ENCODE data around the gene KDM3A.

The KDM3A gene

DNA sequence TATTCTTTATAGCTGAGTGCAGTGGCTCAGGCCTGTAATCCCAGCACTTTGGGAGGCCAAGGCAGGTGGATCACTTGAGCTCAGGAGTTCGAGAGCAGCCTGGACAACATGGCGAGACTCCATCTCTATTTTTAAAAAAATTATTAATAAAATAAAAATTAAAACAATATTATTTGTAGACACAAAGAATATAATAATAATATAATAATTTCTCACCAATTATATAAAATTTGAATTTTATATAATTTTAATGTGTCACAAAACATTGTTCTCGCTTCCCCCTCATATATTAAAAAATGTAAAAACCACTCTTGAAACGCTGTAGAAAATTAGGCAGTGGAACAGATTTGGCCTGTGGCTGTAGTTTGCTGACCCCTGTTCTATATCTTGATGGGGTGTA is 5.6 kb upstream of the KDM3A start:
- DNase-seq (ENCODE audit: low spot score) = no peak

DNA sequence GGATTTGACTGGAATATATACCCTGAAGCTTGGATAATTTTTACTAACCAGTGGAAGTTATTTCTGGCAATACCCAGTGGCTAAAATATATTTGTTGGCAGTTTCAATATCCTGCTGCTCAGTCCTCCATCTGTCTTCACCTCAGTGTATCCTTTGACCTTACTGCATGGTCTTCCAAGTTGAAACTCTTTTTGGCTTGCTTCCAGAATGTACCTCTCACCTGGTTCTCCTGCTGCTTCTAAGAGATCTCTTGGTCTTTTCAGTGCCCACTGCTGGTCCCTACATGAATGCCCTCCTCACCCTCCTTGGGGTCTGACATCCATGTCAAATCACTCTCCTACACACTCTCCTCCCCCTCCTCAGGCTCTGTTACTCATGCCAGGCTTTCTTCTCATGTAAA is 4.8 kb upstream of the KDM3A start:
- no peak for DNase-seq (ENCODE audit: low spot score)

DNA sequence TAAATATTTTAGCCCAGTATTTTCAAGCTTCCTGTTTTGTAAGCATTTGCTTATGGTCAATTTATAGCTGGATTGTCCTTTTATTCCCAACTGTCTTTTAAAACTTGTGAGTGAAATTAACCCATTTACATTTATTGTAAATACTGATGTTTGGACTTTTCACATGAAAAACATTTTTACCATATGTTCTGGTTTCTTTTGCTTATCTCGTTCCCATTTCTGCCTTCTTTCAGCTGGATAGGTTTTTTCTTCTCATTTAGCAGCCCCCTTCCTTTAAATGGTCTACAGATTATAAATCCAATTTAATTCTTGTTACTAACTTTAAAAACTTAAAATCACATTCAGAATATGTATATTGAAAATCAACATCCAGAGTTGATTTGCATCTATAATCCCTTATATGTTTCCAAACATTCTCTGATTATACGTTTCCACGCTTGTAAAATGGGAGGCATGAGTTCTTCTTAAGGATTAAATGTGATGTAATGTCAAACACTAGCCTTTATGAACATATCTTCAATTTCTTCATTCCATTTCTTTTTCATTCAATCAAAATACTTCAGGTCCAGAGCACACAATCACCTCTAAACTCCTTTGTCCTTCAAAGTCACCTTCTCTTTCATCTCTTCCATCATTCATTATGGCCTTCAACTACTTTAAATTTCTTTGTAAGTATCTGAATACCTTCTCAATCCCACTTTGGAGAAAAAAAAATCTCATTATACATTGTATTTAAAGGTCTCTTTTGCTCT is 1.1 kb upstream of the KDM3A start:
- DNase-seq (ENCODE audit: low spot score) = no peak

DNA sequence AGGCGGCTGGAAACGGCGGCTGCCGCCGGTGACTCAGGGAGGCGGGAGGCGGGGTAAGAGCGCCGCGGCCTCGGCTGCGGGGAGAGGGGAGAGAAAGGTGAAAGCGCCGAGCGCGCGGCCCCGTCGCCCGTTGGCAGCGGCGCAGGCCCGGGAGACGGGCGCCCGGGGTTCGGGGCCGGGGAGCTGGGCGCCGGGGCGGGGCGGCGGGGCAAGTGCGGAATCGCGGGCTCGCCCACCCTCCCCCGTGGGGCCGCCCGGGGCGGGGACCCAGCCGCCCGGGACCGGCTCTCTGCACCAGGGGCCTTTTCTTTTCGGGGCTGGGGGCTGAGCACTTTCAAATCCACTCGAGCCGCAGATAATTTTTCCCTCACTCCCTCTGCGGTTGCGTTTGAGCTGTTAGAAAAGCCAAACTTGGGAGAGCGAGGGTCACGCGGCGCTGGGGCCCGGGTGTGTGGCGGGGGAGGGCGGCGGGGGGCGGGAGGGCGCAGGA is 266 bp downstream of the KDM3A start:
- no peak for DNase-seq (ENCODE audit: low spot score)

DNA sequence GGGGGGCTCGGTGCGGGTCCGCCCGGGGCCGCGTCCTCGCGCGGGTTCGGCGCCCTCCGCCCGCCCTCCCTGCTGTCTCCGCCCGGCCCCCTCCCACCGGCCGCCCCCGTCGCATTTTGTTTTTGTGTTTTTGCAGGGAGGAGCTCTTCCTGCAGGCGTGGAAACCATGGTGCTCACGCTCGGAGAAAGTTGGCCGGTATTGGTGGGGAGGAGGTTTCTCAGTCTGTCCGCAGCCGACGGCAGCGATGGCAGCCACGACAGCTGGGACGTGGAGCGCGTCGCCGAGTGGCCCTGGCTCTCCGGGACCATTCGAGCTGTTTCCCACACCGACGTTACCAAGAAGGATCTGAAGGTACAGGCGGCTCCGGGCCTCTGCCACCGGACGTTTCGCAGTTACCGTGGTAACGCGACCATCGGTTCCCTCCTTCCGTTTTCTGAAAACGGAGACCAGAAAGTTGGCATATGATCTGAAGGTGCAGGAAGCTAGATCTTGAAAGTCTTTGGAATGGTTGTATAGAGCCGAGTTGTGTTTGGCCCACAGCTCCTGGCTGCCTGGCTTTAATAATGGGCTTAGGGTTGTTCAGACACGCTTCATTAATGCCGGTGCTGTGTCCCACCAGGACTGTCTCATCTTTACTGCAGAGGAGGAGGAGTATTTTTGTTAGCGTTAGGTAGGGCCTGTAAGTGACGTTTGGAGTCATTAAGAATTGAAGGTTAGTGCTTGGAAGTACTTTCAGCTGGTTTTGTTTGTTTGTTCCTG is 891 bp downstream of the KDM3A start:
- peak; percentile 79 for DNase-seq (ENCODE audit: low spot score)

DNA sequence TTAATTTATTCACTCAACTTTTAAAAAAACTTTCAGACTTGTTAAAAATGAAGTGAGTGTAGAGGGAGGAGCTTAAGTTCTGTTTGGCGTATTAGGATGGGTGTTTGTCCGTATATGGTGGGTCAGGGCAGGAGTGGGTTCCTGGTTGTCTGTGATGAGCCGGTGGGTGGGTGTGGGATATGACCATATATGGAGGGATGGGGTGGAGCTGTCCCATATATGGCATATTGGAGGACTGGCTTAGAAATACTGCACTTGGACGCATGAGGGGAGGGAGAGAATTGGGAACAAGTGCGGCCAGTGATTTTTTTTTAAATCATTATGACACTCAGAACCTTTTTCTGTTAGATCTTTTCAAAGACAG is 1.5 kb downstream of the KDM3A start:
- DNase-seq (ENCODE audit: low spot score) = peak; percentile 89

DNA sequence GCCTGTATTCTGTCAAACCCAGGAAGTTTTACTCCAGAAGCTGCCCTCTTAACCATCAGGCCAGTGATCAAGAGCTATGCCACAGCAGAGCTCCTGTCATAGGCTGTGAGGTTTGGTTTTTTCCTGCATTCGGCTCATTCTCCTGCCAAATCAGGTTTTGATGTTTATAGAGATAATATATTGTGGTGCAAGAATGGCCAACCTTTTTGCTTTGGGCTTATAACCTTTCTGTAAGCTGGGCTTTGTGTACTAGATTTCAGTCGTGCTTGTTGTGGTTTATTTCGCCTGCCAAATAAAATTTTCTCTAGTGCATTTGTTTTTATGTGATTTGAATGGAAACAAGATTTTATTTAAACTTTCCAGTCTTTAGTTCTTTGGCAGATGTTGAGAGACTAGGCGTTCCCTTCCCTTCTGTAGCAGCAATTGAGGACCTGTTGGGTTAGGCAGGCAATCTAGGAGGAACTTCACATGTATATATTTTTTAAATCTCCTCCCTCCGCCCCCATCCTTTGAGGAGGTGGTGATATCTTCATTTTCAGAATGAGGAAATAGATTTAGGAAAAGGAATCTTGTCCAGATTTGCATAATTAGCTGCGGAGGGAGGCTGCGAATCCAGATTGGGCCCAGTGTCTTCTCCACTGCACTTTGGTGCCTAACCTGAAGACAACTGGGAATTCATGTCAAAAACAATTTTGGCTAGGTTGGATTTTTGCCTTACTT is 2.6 kb downstream of the KDM3A start:
- no peak for DNase-seq (ENCODE audit: low spot score)

DNA sequence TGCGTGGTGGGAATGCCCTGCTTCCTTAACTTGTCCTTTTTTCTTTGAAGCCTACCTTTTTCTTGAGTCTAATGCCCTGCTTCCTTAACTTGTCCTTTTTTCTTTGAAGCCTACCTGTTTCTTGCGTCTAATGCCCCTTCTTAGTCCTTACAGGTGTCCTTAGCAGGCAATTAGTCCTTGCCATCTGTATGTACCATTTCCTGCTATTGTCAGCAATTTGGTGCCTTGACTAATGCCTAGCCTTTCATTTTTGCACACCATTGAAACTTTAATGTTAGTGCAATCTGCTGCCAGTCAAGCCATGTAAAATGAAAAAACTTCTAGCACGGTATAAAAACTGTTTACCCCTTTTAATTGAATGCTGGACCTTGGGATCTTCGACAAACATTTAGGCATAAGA is 4.3 kb downstream of the KDM3A start:
- DNase-seq (ENCODE audit: low spot score) = no peak

DNA sequence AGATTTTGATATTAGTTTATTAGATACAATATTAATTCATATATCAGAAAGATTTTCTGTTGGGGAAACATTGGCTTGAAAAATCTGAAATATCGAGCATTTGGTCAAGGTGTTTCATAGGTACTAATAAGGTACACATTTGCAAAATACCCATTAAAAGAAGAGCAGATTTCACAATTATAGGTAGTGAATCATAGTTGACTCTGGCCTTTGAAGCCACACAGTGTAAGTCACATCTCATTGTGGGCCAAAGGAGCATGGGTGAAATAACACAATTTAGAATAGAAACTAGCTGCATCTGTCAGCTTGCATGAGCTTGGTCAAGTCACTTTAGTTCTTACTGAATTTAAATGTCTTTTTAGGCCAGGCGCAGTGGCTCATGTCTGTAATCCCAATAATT is 4.9 kb downstream of the KDM3A start:
- DNase-seq (ENCODE audit: low spot score) = no peak

DNA sequence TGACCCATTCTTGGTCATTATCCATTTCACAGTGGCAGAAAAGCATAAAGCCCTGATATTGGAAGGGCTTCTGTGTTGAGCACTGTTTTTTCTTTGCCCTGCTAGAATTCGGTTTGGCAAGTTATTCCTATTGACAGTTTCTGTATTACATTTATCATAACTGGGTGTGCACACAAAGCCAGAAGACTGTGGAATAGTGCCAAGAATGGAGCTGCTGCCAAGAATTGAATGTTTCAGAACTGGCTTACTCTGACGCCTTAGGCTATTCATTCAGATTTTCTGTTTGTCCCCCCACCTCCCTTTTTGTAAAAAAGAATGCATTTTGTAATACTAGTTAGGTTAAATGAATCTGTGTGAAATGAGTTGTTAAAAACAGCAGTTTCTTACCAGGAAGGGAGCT is 12.7 kb downstream of the KDM3A start:
- DNase-seq (ENCODE audit: low spot score) = no peak

DNA sequence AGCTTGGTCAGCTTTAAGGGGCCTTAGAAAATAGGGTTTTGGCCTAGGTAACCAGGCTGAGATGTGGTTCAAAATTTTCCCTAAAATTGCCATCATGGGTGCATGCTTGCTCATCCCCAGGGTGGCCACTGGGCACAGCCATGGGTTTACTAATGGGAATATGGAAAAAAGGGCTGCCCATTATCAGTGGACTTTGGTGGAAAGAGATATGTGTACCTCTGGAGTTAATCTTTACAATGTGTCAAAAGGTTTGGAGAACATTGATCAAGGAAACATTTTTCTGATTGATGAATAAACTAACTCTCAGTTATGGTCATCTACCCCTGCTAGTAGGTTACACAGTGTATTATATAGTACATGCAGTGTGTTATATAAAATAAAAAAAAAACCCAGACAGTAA is 13.1 kb downstream of the KDM3A start:
- DNase-seq (ENCODE audit: low spot score) = no peak

DNA sequence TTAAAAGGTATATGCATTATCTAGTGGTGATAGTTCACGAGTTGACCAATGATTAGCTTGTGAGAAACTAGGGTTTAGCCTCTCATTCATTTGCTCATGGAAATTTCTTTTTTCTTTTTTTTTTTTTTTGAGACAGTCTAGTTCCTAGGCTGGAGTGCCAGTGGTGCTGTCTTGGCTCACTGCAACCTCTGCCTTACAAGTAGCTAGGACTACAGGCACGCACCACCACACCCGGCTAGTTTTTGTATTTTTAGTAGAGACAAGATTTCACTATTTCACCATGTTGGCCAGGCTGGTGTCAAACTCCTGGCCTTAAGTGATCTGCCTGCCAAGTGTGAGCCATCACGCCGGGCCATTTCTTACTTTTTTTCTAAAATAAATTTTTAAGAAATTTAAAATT is 14.0 kb downstream of the KDM3A start:
- no peak for DNase-seq (ENCODE audit: low spot score)

DNA sequence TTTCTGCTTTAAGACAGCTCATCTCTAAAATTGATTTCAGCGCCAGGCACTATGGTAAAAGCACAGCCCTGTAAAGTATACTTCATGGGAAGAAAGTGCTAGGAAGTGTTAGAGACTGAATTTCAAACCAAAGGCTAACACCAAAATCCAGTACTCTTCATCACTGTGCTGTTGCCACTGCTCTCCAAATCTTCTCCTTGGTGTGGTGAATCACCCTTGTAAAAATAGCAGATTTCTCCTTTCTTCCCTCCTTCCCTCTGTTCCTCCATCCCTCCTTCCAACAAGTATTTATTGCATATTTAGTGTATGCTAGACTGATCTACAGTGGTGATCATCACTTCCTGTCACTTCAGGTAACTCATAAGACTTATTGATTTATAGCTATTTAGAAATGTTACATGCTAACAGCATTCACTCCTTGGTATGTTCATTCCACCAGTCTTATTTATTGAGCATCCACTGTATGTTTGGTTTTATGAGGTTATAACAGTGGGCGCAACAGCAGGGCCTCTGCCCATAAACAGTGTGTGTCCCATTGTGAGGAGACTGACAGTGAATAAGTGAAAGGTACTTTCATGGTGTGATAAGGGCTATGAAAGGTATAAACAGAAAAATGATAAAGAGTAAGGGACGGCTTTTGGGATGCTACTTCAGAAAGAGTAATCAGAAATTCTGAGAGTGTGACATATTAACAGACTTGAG is 20.0 kb downstream of the KDM3A start:
- no peak for DNase-seq (ENCODE audit: low spot score)

DNA sequence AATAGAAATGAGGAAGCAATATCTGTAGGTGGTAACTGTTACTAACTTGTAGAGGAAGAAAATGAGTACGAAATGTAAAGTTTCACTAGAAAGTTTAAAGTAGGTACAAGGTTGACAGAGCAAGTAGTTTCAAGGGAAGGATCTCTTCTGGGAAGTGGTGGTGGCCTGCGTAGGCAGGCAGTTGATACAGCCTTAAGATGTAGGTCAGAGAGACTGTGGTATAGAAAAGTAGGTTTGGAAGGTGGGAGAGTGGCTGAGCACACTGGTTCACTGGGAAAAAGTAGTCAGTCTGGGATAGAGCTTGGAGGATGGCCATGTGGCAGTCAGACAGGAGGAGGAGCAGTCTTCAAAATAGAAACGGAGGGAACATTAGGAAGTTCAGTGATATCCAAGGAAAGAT is 23.5 kb downstream of the KDM3A start:
- no peak for DNase-seq (ENCODE audit: low spot score)

DNA sequence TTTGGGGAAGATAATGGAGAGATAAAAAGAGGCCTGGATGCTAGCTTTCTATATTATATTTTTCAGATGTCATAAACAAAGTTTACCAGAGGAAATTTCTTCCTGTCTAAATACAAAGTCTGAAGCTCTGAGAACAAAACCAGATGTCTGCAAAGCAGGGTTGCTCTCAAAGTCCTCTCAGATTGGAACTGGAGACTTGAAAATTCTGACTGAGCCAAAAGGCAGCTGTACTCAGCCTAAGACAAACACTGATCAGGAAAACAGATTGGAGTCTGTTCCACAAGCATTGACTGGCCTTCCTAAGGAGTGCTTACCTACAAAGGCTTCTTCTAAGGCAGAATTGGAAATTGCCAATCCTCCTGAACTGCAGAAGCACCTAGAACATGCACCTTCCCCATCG is 25.1 kb downstream of the KDM3A start:
- DNase-seq (ENCODE audit: low spot score) = no peak

DNA sequence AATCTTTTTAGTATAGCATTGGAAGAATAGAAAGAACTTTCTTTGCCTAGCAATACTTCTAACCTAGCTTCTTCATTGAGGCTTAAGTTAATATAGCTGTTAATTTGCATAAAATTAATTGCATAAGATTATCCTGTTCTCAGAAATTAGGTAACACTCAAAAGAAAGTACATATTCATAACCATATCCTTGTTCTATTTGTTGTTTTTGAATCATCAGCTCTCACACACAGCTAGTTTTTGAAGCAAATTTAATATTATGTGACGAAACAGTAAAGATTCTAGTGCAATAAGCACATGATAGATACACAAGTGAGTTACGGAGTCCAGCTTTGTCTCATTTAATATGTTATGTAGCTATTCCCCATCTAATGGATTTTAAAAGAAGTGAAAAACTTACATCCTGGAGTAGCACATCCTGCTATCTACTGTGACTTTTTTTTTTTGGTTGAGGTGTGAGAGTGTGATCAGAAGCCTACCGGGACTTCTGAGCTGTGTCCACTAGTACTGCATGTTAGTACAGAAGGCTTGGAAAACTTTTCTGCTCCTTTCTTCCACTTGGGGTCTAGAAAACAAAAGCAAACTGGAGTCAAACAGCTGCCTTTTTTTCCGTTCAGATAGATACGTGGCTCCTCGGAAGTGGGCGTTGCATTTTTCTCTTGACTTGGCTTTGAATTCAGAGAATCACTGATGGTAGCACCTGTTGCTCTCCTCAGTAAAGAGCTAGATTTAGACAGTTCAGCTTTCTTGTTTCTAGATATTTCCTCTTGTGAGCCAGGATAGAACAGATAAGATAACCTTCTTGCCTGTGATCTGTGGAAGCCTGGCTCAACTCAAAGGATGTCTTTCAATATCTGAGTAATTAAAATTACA is 27.2 kb downstream of the KDM3A start:
- DNase-seq (ENCODE audit: low spot score) = no peak

DNA sequence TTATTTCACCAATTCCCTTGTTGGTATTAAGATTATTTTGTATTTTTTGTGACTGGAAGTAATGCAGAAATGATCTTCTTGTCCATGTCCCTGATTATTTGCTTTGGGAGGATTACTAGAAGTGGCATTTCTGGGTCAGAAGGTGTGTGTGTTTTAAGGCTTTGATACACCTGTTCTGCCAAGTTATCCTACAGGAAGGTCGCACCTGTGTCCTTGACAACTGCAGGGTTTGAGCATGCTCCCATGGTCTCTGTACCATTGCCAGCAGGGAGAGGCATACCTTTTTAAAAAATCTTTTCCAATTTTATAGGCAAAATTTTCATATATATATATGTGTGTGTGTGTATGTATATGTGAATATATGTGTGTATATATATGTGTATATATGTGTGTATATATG is 29.7 kb downstream of the KDM3A start:
- no peak for DNase-seq (ENCODE audit: low spot score)

DNA sequence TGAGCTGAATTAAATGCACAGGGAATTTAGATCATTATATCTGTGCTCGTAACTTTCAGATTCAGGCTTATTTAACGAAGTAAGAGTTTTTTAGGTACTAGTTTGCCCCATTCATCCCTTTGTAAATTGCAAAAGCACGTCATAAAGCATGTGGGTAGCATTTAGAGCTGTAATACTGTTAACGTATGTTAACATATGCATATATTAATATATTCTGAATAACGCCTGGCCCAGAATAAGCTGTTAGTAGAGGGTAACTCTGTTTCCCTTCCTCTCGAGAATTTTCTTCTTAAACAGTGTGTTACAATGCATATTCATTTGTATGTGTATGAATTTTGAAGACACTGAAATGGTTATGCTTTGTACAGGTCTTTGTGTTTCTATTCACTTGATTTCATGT is 30.5 kb downstream of the KDM3A start:
- DNase-seq (ENCODE audit: low spot score) = no peak

DNA sequence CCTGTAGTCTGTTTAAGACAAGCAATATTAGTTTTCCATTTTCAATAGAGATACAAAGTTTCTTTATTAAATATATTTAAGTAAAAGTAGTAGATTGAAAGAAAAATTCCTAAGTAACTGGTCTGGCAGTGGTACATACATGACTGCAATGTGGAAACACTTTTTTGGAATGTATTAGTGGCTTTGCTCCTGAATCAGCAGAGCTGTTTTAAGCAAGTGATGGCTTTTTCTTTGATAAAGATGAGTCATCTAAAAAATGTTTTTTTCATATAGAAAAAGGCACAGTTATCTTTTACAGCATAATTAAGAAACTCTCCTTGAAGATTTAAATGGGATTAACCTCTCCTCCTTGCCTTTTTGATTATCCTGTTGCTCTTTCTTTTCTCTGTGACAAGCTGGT is 34.9 kb downstream of the KDM3A start:
- DNase-seq (ENCODE audit: low spot score) = no peak

DNA sequence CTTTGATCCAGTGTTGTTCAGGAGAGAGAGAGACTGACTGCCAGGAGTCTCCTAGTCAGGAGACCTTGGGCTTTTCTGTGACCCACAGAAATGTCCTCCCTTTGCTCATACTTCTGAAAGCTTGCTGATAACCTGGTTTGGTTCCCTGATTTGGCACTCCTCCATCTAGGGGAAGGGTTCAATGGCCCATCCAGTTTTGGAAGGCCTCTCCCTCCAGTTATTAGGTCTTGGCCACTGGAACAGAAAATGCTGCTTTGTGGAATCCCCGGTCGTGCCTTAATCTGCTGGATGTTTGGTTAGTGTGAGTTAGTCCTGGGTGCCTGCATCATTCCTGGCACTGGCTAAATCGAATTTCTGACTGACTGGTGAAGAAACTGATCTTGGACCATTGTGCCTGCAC is 35.7 kb downstream of the KDM3A start:
- DNase-seq (ENCODE audit: low spot score) = no peak

DNA sequence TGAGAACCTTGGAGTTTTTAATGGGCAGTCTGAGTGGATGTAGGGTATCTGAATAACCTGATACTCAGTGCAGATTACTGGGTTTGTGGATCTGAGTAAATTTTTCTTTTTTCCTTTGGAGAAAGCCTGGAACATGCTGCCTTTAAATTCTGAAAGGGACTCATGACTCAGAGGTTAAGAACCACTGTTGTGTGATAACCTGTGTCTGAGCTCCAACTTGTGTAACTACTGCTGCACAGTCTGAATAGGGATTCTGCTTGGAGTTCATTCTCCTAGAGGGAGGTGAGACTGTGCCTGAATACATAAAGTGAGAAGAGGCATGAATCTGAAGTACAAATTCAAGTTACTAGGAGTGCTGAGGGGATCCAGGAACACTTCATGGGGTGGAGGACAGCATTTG is 36.2 kb downstream of the KDM3A start:
- no peak for DNase-seq (ENCODE audit: low spot score)

DNA sequence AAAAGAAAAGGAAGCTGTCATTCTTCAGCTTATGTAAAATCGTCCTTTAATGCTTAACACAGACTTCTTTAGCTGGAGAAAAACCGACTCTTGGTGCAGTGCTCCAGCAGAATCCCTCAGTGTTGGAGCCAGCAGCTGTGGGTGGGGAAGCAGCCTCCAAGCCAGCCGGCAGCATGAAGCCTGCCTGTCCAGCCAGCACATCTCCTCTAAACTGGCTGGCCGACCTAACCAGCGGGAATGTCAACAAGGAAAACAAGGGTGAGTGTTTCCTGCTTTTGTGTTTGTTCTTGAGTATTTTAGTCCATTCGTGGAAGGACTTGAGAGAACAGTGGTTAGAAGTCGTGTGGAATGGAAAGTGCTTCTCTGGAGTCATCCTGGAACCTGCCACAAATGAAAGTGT is 38.9 kb downstream of the KDM3A start:
- no peak for DNase-seq (ENCODE audit: low spot score)

Data from NAMALWA (cell line).